OCI-LY3 (cell line): ENCODE measurements around the gene LCE7A.

Experiments
- H2AFZ ChIP-seq: fragments of 200-600, 300-600 bp; shearing (Covaris generic); 2 replicates; pipeline ENCODE4 v1.6.0; 2014; ENCODE audit warnings: antibody characterized with exemption, low read depth, low read length
- H3K27ac ChIP-seq: fragments of 200-600, 300-600 bp; sonication (generic); 2 replicates; pipeline ENCODE4 v1.5.1; 2014; ENCODE audit warnings: mild to moderate bottlenecking, low read length, moderate library complexity, mixed read lengths
- H3K27me3 ChIP-seq: fragments of 200-600, 300-600 bp; sonication (generic); 2 replicates; pipeline ENCODE4 v1.6.1; 2014; ENCODE audit warnings: low read depth, low read length, mixed read lengths
- H3K36me3 ChIP-seq: fragments of 200-600, 300-600 bp; sonication (generic); replicated peaks from 2 replicates; pipeline ENCODE3; 2014; ENCODE audit warnings: low read depth, low read length, mixed read lengths
- H3K4me1 ChIP-seq: fragments of 300-600, 200-600 bp; sonication (generic); 2 replicates; pipeline ENCODE4 v1.6.1; 2014; ENCODE audit warnings: low read length, mixed read lengths
- H3K4me2 ChIP-seq: fragments of 200-600, 300-600 bp; sonication (generic); 2 replicates; pipeline ENCODE4 v1.6.1; 2014; ENCODE audit warnings: low read length, mixed read lengths
- H3K4me3 ChIP-seq: fragments of 300-600, 200-600 bp; sonication (generic); 2 replicates; pipeline ENCODE4 v1.5.1; 2014; ENCODE audit warnings: antibody characterized with exemption, mild to moderate bottlenecking, low read length, moderate library complexity
- H3K79me2 ChIP-seq: fragments of 300-600, 200-600 bp; shearing (Covaris generic); 2 replicates; pipeline ENCODE4 v1.6.1; 2014; ENCODE audit warnings: mild to moderate bottlenecking, low read length, mixed read lengths
- H3K9ac ChIP-seq: fragments of 300-600, 200-600 bp; shearing (Covaris generic); 2 replicates; pipeline ENCODE4 v1.6.0; 2014; ENCODE audit warnings: mild to moderate bottlenecking, low read length, moderate library complexity
- H3K9me3 ChIP-seq: fragments of 200-600, 300-600 bp; shearing (Covaris generic); 2 replicates; pipeline ENCODE4 v1.6.1; 2014; ENCODE audit warnings: low read length, mixed read lengths; ENCODE audit not compliant: insufficient read depth
- H4K20me1 ChIP-seq: fragments of 200-600, 300-600 bp; sonication (generic); 2 replicates; pipeline ENCODE4 v1.6.1; 2016; ENCODE audit warnings: low read length, mixed read lengths; ENCODE audit not compliant: insufficient read depth
- CTCF ChIP-seq: fragments of 200-600, 300-600 bp; sonication (generic); IDR thresholded peaks from 2 replicates; pipeline ENCODE4 v1.5.1; 2014; ENCODE audit warnings: antibody characterized with exemption, low read length, low read depth
- EZH2phosphoT487 ChIP-seq: fragments of 200-600 bp; shearing (Covaris generic); IDR thresholded peaks from 2 replicates; pipeline ENCODE4 v1.6.1; 2018; ENCODE audit warnings: antibody characterized with exemption, mixed run types, low read depth

Gene LCE7A

GRCh38 chr1:152884085-152884484 lies 24.3 kb downstream of the LCE7A start:
- peaks cover 35% of the 10 kb centered on the region for H3K27me3 ChIP-seq
- peaks cover 9% of the 10 kb centered on the region for H3K4me1 ChIP-seq
- TF ChIP-seq CTCF (no peak), EZH2phosphoT487 (no peak)
- H3K9me3 ChIP-seq = no peaks in the 10 kb centered on the region
- no peak overlapping the region for H3K27ac ChIP-seq
- H2AFZ ChIP-seq = no peak overlapping the region
- no peaks in the 10 kb centered on the region for H3K79me2 ChIP-seq
- H3K4me3 ChIP-seq = no peak overlapping the region
- no peaks in the 10 kb centered on the region for H3K36me3 ChIP-seq
- H3K9ac ChIP-seq = no peak overlapping the region
- no peak overlapping the region for H3K4me2 ChIP-seq
- no peaks in the 10 kb centered on the region for H4K20me1 ChIP-seq

- H3K9me3 ChIP-seq = no peaks in the 10 kb centered on the region
- H3K79me2 ChIP-seq = no peaks in the 10 kb centered on the region
- no peak for TF ChIP-seq CTCF
- TF ChIP-seq EZH2phosphoT487 = no peak
- H3K4me2 ChIP-seq = no peak overlapping the region
- H3K4me3 ChIP-seq = no peak overlapping the region
- no peaks in the 10 kb centered on the region for H4K20me1 ChIP-seq
- H3K27ac ChIP-seq = no peak overlapping the region
- H3K36me3 ChIP-seq = no peaks in the 10 kb centered on the region
- H3K27me3 ChIP-seq = peaks cover 40% of the 10 kb centered on the region
- no peak overlapping the region for H2AFZ ChIP-seq
- peaks cover 9% of the 10 kb centered on the region for H3K4me1 ChIP-seq
- no peak overlapping the region for H3K9ac ChIP-seq
Observed at GRCh38 chr1:152884506-152884905, 24.7 kb downstream of the LCE7A start.

- Histone ChIP-seq H3K27me3 (peaks cover 45% of the 10 kb centered on the region), H3K36me3 (no peaks in the 10 kb centered on the region), H3K4me1 (peaks cover 9% of the 10 kb centered on the region), H2AFZ (no peak overlapping the region), H4K20me1 (no peaks in the 10 kb centered on the region), H3K79me2 (no peaks in the 10 kb centered on the region), H3K9me3 (no peaks in the 10 kb centered on the region), H3K4me3 (no peak overlapping the region), H3K4me2 (no peak overlapping the region), H3K9ac (no peak overlapping the region), H3K27ac (no peak overlapping the region)
- TF ChIP-seq CTCF = no peak
- no peak for TF ChIP-seq EZH2phosphoT487
Observed at GRCh38 chr1:152884966-152885624, 25.3 kb downstream of the LCE7A start.

- no peak overlapping the region for H2AFZ ChIP-seq
- no peak overlapping the region for H3K9ac ChIP-seq
- no peak overlapping the region for H3K27ac ChIP-seq
- H3K4me3 ChIP-seq = no peak overlapping the region
- no peak overlapping the region for H3K4me2 ChIP-seq
- H3K79me2 ChIP-seq = no peaks in the 10 kb centered on the region
- no peaks in the 10 kb centered on the region for H3K9me3 ChIP-seq
- H3K27me3 ChIP-seq = peaks cover 47% of the 10 kb centered on the region
- no peaks in the 10 kb centered on the region for H3K36me3 ChIP-seq
- TF ChIP-seq CTCF (no peak), EZH2phosphoT487 (no peak)
- H3K4me1 ChIP-seq = peaks cover 9% of the 10 kb centered on the region
- no peaks in the 10 kb centered on the region for H4K20me1 ChIP-seq
Observed at GRCh38 chr1:152886085-152886484, 26.3 kb downstream of the LCE7A start.
